ENCODE measurements around the gene CDH13. TPM values are rescaled to one million over a fixed set of nuclear protein-coding genes. Genes with fewer than 3 reads are reported as not detected.
A peak's percentile ranks its signal among the peaks of the same experiment; 100 is the strongest.

CDH13 gene
- total RNA-seq, 1 experiment from 2014 or later: 0.56 TPM

GRCh38 chr16:83785455-83785854 is 1158.7 kb downstream of the CDH13 start:
- H3K9me3 ChIP-seq (ENCODE audit: low read length): no peaks in the 10 kb centered on the region
- H3K4me3 ChIP-seq (ENCODE audit: low read length): no peak overlapping the region
- no peak overlapping the region for H3K27ac ChIP-seq (ENCODE audit: low read length)
- H3K9me2 ChIP-seq (replicated peaks; ENCODE audit: insufficient read depth, low read length): no peaks in the 10 kb centered on the region
- no peaks in the 10 kb centered on the region for H3K4me1 ChIP-seq (ENCODE audit: low read length)
- H3K36me3 ChIP-seq (ENCODE audit: insufficient read depth, low read length): no peaks in the 10 kb centered on the region
- no peak overlapping the region for H2AFZ ChIP-seq (ENCODE audit: low read length)
- DNase-seq: no peak
- H3K79me2 ChIP-seq (ENCODE audit: low read length): no peaks in the 10 kb centered on the region
- H3K9ac ChIP-seq (ENCODE audit: low read length): no peak overlapping the region
- no peaks in the 10 kb centered on the region for H4K20me1 ChIP-seq (ENCODE audit: insufficient read depth, low read depth, low read length)
- H3K4me2 ChIP-seq (ENCODE audit: low read depth, low read length, poor library complexity, severe bottlenecking): no peak overlapping the region
- H3K27me3 ChIP-seq (ENCODE audit: low read length): no peaks in the 10 kb centered on the region

DNA sequence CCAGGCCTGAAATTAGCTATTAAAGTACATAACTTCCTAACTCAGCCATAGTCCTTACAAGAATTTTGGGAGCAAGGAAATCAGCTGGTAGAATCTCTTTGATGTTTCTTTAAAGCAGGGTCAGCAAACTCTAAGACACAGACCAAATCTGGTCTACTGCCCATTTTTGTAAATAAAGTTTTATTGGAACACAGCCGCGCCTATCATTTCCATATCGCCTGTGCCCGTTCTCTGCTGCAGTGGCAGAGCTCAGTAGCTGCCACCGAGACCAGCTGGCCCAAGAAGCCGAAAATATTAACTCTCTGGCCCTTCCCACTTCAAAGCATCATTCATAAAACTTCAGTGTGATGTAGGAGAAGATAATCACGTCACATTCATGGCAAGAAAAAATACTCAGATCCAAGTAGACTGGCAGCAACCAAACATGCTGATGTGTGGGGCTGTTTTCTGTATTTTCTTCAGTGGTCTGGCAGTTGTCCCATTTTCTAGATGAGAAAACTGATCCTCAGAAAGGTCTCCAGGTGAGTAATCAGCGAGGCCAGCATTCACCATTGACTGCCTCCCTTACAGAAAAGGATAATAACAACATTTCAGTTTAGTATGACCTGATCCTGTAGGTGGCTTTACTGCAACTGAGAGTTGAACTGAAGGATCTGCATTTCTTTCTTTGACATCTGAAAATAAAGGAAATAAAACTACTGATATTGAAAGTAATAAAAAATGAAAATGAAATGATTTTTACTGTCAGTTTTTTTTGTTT is 1163.1 kb downstream of the CDH13 start:
- Histone ChIP-seq H3K4me3 (ENCODE audit: low read length) (no peak overlapping the region), H3K9ac (ENCODE audit: low read length) (no peak overlapping the region), H4K20me1 (ENCODE audit: insufficient read depth, low read depth, low read length) (no peaks in the 10 kb centered on the region), H3K79me2 (ENCODE audit: low read length) (no peaks in the 10 kb centered on the region), H3K27me3 (ENCODE audit: low read length) (no peaks in the 10 kb centered on the region), H2AFZ (ENCODE audit: low read length) (no peak overlapping the region), H3K9me3 (ENCODE audit: low read length) (no peaks in the 10 kb centered on the region), H3K36me3 (ENCODE audit: insufficient read depth, low read length) (no peaks in the 10 kb centered on the region), H3K4me2 (ENCODE audit: low read depth, low read length, poor library complexity, severe bottlenecking) (no peak overlapping the region), H3K27ac (ENCODE audit: low read length) (no peak overlapping the region), H3K4me1 (ENCODE audit: low read length) (no peaks in the 10 kb centered on the region), H3K9me2 (replicated peaks; ENCODE audit: insufficient read depth, low read length) (no peaks in the 10 kb centered on the region)
- DNase-seq: no peak

DNA sequence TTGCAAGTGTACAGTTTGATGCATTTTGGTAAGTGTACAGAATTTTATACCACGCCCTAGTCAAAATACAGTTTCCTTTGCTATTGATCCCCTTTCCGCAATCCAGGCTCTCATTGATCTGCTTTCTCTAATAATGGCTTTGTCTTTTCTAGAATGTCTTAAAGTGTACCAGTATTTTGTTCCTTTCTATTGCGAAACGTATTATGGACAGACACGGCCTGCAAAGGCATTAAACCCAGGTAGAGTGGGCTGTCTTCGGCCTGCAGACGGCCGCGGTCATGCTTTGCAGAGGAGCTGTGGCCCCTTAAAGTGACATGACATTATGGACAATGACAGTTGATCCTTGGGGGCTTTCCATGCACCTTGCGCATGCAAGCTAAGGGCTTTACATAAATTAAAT is 1165.1 kb downstream of the CDH13 start:
- Histone ChIP-seq H4K20me1 (ENCODE audit: insufficient read depth, low read depth, low read length) (no peaks in the 10 kb centered on the region), H3K27ac (ENCODE audit: low read length) (no peak overlapping the region), H3K4me2 (ENCODE audit: low read depth, low read length, poor library complexity, severe bottlenecking) (no peak overlapping the region), H3K36me3 (ENCODE audit: insufficient read depth, low read length) (no peaks in the 10 kb centered on the region), H3K4me3 (ENCODE audit: low read length) (no peak overlapping the region), H3K9ac (ENCODE audit: low read length) (no peak overlapping the region), H3K4me1 (ENCODE audit: low read length) (no peaks in the 10 kb centered on the region), H3K79me2 (ENCODE audit: low read length) (no peaks in the 10 kb centered on the region), H3K9me2 (replicated peaks; ENCODE audit: insufficient read depth, low read length) (no peaks in the 10 kb centered on the region), H3K9me3 (ENCODE audit: low read length) (no peaks in the 10 kb centered on the region), H3K27me3 (ENCODE audit: low read length) (no peaks in the 10 kb centered on the region), H2AFZ (ENCODE audit: low read length) (no peak overlapping the region)
- DNase-seq: no peak

DNA sequence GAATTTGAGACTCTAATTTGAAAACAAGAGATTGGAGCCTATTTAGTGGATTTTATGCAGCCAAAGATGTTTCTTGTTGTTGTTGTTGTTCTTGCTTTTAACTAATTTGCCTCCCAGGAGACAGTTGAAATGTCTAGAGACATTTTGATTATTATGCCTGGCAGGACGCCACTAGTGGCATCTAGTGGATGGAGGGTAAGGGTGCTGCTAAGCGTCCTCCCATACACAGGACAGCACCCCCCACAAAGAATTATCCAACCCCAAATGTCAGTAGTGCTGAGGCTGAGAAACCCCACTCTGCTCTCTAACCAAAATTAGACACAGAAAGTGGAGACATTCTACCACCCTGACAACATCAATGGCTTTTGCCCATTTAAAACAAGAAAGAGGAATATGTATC is 1165.6 kb downstream of the CDH13 start:
- Histone ChIP-seq H4K20me1 (ENCODE audit: insufficient read depth, low read depth, low read length) (no peaks in the 10 kb centered on the region), H3K4me2 (ENCODE audit: low read depth, low read length, poor library complexity, severe bottlenecking) (no peak overlapping the region), H3K27me3 (ENCODE audit: low read length) (no peaks in the 10 kb centered on the region), H3K4me3 (ENCODE audit: low read length) (no peak overlapping the region), H3K9me2 (replicated peaks; ENCODE audit: insufficient read depth, low read length) (no peaks in the 10 kb centered on the region), H3K79me2 (ENCODE audit: low read length) (no peaks in the 10 kb centered on the region), H3K9me3 (ENCODE audit: low read length) (no peaks in the 10 kb centered on the region), H3K9ac (ENCODE audit: low read length) (no peak overlapping the region), H3K36me3 (ENCODE audit: insufficient read depth, low read length) (no peaks in the 10 kb centered on the region), H2AFZ (ENCODE audit: low read length) (no peak overlapping the region), H3K27ac (ENCODE audit: low read length) (no peak overlapping the region), H3K4me1 (ENCODE audit: low read length) (no peaks in the 10 kb centered on the region)
- peak; percentile 53 for DNase-seq

GRCh38 chr16:83793179-83793578 is 1166.4 kb downstream of the CDH13 start:
- no peak for DNase-seq
- Histone ChIP-seq H3K9me3 (ENCODE audit: low read length) (no peaks in the 10 kb centered on the region), H3K4me1 (ENCODE audit: low read length) (no peaks in the 10 kb centered on the region), H3K9me2 (replicated peaks; ENCODE audit: insufficient read depth, low read length) (no peaks in the 10 kb centered on the region), H3K27ac (ENCODE audit: low read length) (no peak overlapping the region), H2AFZ (ENCODE audit: low read length) (no peak overlapping the region), H3K4me3 (ENCODE audit: low read length) (no peak overlapping the region), H4K20me1 (ENCODE audit: insufficient read depth, low read depth, low read length) (no peaks in the 10 kb centered on the region), H3K79me2 (ENCODE audit: low read length) (no peaks in the 10 kb centered on the region), H3K4me2 (ENCODE audit: low read depth, low read length, poor library complexity, severe bottlenecking) (no peak overlapping the region), H3K36me3 (ENCODE audit: insufficient read depth, low read length) (no peaks in the 10 kb centered on the region), H3K9ac (ENCODE audit: low read length) (no peak overlapping the region), H3K27me3 (ENCODE audit: low read length) (no peaks in the 10 kb centered on the region)

DNA sequence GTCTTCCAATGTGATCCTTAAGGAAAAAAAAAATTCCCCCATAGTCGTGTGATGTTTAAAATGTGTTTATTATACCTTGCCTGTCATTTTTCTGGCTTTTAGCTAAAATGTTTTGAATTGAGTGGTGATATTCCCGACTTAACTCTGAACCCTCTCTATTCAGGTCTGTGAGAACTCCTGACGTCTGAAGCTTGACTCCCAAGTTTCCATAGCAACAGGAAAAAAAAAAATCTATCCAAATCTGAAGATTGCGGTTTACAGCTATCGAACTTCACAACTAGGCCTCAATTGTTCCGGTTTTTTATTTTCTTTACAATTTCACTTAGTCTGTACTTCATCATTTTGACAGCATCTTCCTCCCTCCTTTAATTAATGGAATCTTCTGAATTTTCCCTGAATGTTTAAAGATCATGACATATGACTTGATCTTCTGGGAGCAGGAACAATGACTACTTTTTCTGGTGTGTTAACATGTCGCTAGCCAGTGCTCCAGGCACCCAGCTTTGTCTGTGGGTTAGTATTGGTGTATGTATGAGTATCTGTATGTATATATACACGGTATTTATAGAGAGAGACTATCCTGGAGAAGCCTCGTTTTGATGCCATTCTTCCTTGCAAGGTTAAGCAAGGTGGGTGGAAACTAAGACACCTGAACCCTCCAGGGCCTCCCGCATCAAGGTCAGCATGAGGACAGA is 1168.2 kb downstream of the CDH13 start:
- Histone ChIP-seq H3K79me2 (ENCODE audit: low read length) (no peaks in the 10 kb centered on the region), H3K4me1 (ENCODE audit: low read length) (no peaks in the 10 kb centered on the region), H3K9me3 (ENCODE audit: low read length) (no peaks in the 10 kb centered on the region), H2AFZ (ENCODE audit: low read length) (no peak overlapping the region), H3K9me2 (replicated peaks; ENCODE audit: insufficient read depth, low read length) (no peaks in the 10 kb centered on the region), H3K4me3 (ENCODE audit: low read length) (no peak overlapping the region), H3K9ac (ENCODE audit: low read length) (no peak overlapping the region), H4K20me1 (ENCODE audit: insufficient read depth, low read depth, low read length) (no peaks in the 10 kb centered on the region), H3K27me3 (ENCODE audit: low read length) (no peaks in the 10 kb centered on the region), H3K4me2 (ENCODE audit: low read depth, low read length, poor library complexity, severe bottlenecking) (no peak overlapping the region), H3K27ac (ENCODE audit: low read length) (no peak overlapping the region), H3K36me3 (ENCODE audit: insufficient read depth, low read length) (no peaks in the 10 kb centered on the region)
- no peak for DNase-seq

- Histone ChIP-seq H2AFZ (ENCODE audit: low read length) (no peak overlapping the region), H3K9ac (ENCODE audit: low read length) (no peak overlapping the region), H3K9me2 (replicated peaks; ENCODE audit: insufficient read depth, low read length) (no peaks in the 10 kb centered on the region)
These were observed 1170.2 kb downstream of the CDH13 start for GRCh38 chr16:83797013-83797412.

DNA sequence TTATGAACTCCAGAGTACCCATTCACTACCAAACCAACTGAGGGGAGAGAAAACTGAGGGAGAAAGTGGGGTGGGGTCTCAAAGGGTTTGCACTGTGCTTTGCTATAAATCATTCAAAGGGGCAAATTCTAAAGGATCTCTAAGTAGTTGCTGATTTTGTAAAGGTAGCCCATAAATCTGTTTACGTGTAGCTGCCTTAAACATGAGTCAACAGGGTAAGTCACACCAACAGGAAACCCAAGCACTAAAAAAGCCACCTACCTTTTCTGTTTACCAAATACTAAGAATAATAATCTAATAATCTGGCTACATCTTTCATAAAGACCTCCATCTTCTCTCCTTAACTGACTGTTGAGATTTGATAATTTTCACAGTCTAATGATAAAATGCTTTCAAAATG is 1172.6 kb downstream of the CDH13 start:
- no peaks in the 10 kb centered on the region for H3K4me1 ChIP-seq (ENCODE audit: low read length)
- no peaks in the 10 kb centered on the region for H3K36me3 ChIP-seq (ENCODE audit: insufficient read depth, low read length)
- no peak overlapping the region for H2AFZ ChIP-seq (ENCODE audit: low read length)
- H3K27me3 ChIP-seq (ENCODE audit: low read length): no peaks in the 10 kb centered on the region
- H3K27ac ChIP-seq (ENCODE audit: low read length): no peak overlapping the region
- no peaks in the 10 kb centered on the region for H3K79me2 ChIP-seq (ENCODE audit: low read length)
- no peaks in the 10 kb centered on the region for H3K9me3 ChIP-seq (ENCODE audit: low read length)
- no peak overlapping the region for H3K4me2 ChIP-seq (ENCODE audit: low read depth, low read length, poor library complexity, severe bottlenecking)
- no peak overlapping the region for H3K4me3 ChIP-seq (ENCODE audit: low read length)
- DNase-seq: no peak
- H3K9ac ChIP-seq (ENCODE audit: low read length): no peak overlapping the region
- no peaks in the 10 kb centered on the region for H3K9me2 ChIP-seq (replicated peaks; ENCODE audit: insufficient read depth, low read length)
- H4K20me1 ChIP-seq (ENCODE audit: insufficient read depth, low read depth, low read length): no peaks in the 10 kb centered on the region

More at GRCh38 chr16:83797013-83797412, 1170.2 kb downstream of the CDH13 start:
- H3K27me3 ChIP-seq (ENCODE audit: low read length): no peaks in the 10 kb centered on the region
- H3K9me3 ChIP-seq (ENCODE audit: low read length): no peaks in the 10 kb centered on the region
- no peak for DNase-seq
- H4K20me1 ChIP-seq (ENCODE audit: insufficient read depth, low read depth, low read length): no peaks in the 10 kb centered on the region
- no peak overlapping the region for H3K27ac ChIP-seq (ENCODE audit: low read length)
- H3K36me3 ChIP-seq (ENCODE audit: insufficient read depth, low read length): no peaks in the 10 kb centered on the region
- H3K79me2 ChIP-seq (ENCODE audit: low read length): no peaks in the 10 kb centered on the region
- H3K4me3 ChIP-seq (ENCODE audit: low read length): no peak overlapping the region
- H3K4me1 ChIP-seq (ENCODE audit: low read length): no peaks in the 10 kb centered on the region
- H3K4me2 ChIP-seq (ENCODE audit: low read depth, low read length, poor library complexity, severe bottlenecking): no peak overlapping the region
